Right lobe of liver (tissue), 6 donors: ENCODE measurements around the gene KRTAP5-7. TPM values are rescaled to one million over a fixed set of nuclear protein-coding genes. Genes with fewer than 3 reads are reported as not detected.
"Not testable (repeated sequence)": the region's sequence is repeated elsewhere in the genome, so short reads cannot be mapped to it uniquely, and the experiment has no call there.

ENCODE experiments used
- ATAC-seq, 4 donors: fragments of 200-7000 bp; cut with Tn5 transposase; one replicate each; pipeline ENCODE4 v1.9.1; 2020; ENCODE audit warnings: mild to moderate bottlenecking in 4 of 4, moderate library complexity in 4 of 4
- DNase-seq, 3 donors: peaks; one replicate each; pipeline ENCODE4 v3.0.0-alpha.2; 2020
- H3K27ac ChIP-seq, 3 donors: fragments of 200-600 bp; one replicate each; pipeline ENCODE4 v1.8.0; 2022
- H3K27me3 ChIP-seq, 2 donors: fragments of 200-600 bp; one replicate each; pipeline ENCODE4 v1.8.0; 2022
- H3K36me3 ChIP-seq, 4 donors: fragments of 200-600 bp; sonication (generic) in 1 of 4; one replicate each; pipeline versions ENCODE4 v1.5.1 to v1.8.0; 2017 to 2022; ENCODE audit warnings: control low read depth in 1 of 4
- H3K4me1 ChIP-seq, 4 donors: fragments of 200-600 bp; sonication (generic) in 1 of 4; one replicate each; pipeline versions ENCODE4 v1.5.1 to v1.8.0; 2017 to 2022; ENCODE audit warnings: control low read depth in 1 of 4
- H3K4me3 ChIP-seq, 3 donors: fragments of 200-600 bp; one replicate each; pipeline ENCODE4 v1.8.0; 2022
- H3K9me3 ChIP-seq, 4 donors: fragments of 200-600 bp; sonication (generic) in 1 of 4; one replicate each; pipeline versions ENCODE4 v1.5.1 to v1.8.0; 2017 to 2022; ENCODE audit warnings: control low read depth in 1 of 4
- POLR2A ChIP-seq: fragments of 450-650 bp; IDR thresholded peaks from one replicate; pipeline ENCODE4 v1.6.1; 2017; ENCODE audit warnings: antibody characterized with exemption, mild to moderate bottlenecking
- WGBS: methylation state at CpG from one replicate; pipeline ENCODE4 v1.1.6; 2018; ENCODE audit warnings: low coverage, low lambda C conversion rate; ENCODE audit not compliant: insufficient coverage; ENCODE audit errors: missing lambda C conversion rate; 5-methylcytosine and 5-hydroxymethylcytosine counted together
- intact Hi-C, 2 donors: fragments of 100-400 bp; cut with DNase I; formaldehyde crosslinking; loops; one replicate each; pipeline versions ENCODE4 v1.11.2 to v1.14.1; 2022
- total RNA-seq, 6 experiments: library from RNA; depleted of rRNA in 2 of 6; stranded (reverse); fragments of >200 nt in 2 of 6; fragmentation: NEBNext Ultra II Directional in 3 of 6; extraction: Animal tissue kit (Norgen Biotek cat#: 25700) in 3 of 6; gene quantifications; one replicate each; pipeline versions ENCODE4 v1.1.0 to v1.2.4, GENCODE V29; 2016 to 2023
- TF ChIP-seq, protein P1 (sequence below), 4 donors: fragments of 200-600 bp in 3 of 4; fragments of 450-650 bp in 1 of 4; IDR thresholded peaks; one replicate each; pipeline versions ENCODE4 v1.5.1 to v1.8.0; 2016 to 2022; ENCODE audit warnings: antibody characterized with exemption in 4 of 4, mild to moderate bottlenecking in 2 of 4
- donor health status: DM: no; HTN: yes; CAD: no.
- donor health status: DM: no; HTN: no; CAD: no.
- donor health status: DM: no; HTN: no; CAD: no.
- donor health status: DM: no; HTN: yes; CAD: no.
- donor health status: DM: no; HTN: yes; CAD: no.

Gene KRTAP5-7
- total RNA-seq, 6 experiments from 2014 or later: 0.18 to 3.9 (median 0.23) TPM; not detected in 2

- Histone ChIP-seq H3K4me3 (no peak within 1 kb of the TSS), H3K27ac (no peak within 1 kb of the TSS), H3K9me3 (no peaks in the 10 kb centered on the region), H3K4me1 (no peaks in the 10 kb centered on the region), H3K36me3 (no peaks in the 10 kb centered on the region), H3K27me3 (no peaks in the 10 kb centered on the region)
- DNase-seq (no peak), ATAC-seq (no peak)
- WGBS: 33% methylated on average over 1 of the region's 5 CpGs
- TF ChIP-seq POLR2A: no peak
- TF ChIP-seq, protein P1, sequence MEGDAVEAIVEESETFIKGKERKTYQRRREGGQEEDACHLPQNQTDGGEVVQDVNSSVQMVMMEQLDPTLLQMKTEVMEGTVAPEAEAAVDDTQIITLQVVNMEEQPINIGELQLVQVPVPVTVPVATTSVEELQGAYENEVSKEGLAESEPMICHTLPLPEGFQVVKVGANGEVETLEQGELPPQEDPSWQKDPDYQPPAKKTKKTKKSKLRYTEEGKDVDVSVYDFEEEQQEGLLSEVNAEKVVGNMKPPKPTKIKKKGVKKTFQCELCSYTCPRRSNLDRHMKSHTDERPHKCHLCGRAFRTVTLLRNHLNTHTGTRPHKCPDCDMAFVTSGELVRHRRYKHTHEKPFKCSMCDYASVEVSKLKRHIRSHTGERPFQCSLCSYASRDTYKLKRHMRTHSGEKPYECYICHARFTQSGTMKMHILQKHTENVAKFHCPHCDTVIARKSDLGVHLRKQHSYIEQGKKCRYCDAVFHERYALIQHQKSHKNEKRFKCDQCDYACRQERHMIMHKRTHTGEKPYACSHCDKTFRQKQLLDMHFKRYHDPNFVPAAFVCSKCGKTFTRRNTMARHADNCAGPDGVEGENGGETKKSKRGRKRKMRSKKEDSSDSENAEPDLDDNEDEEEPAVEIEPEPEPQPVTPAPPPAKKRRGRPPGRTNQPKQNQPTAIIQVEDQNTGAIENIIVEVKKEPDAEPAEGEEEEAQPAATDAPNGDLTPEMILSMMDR (IDR thresholded peaks at IDR 0.05): no peak
- intact Hi-C loops: no loop called here
Measured at GRCh38 chr11:71565263-71565662, 38.2 kb downstream of the KRTAP5-7 start, which contains the start of gene KRTAP5-10. Gene KRTAP5-10 (plus strand): TSS chr11:71565563. CDS start chr11:71565588, 25 bp downstream.

- DNase-seq (no peak), ATAC-seq (no peak)
- Histone ChIP-seq H3K4me1 (no peaks in the 10 kb centered on the region), H3K36me3 (no peaks in the 10 kb centered on the region), H3K4me3 (no peak overlapping the region), H3K27ac (no peak overlapping the region), H3K9me3 (no peaks in the 10 kb centered on the region), H3K27me3 (no peaks in the 10 kb centered on the region)
- intact Hi-C loops: no loop called here
- TF ChIP-seq POLR2A: no peak
- TF ChIP-seq, protein P1 (IDR thresholded peaks at IDR 0.05): no peak
- WGBS: 58% methylated on average over 3 of the region's 10 CpGs
Measured at GRCh38 chr11:71566081-71566620, 39.1 kb downstream of the KRTAP5-7 start.

- intact Hi-C loops, H3K9me3 ChIP-seq, DNase-seq, H3K36me3 ChIP-seq, H3K27ac ChIP-seq, ATAC-seq, H3K4me3 ChIP-seq, H3K4me1 ChIP-seq, H3K27me3 ChIP-seq: not testable (repeated sequence)
- WGBS: 45% methylated on average over 11 of the region's 21 CpGs
Measured at GRCh38 chr11:71566626-71567599, 39.8 kb downstream of the KRTAP5-7 start.

DNA sequence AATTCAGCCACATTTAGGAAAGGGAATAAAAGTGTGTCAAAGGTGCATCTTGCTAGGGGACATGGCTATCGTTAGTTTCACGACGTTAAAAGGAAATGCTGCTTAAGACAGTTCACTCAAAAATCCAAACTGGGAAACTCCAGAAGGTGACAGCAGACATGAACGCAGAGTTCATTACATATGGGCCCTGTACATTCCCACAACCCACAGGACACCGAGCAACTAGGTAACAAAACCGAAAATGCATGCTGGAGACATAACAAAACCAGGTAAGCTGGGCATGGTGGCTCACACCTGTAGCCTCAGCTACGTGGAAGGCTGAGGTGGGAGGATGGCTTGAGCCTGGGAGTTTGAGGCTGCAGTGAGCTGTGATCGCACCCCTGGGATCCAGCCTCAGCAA, 40.6 kb downstream of the KRTAP5-7 start:
- intact Hi-C loops: not testable (repeated sequence)

DNA sequence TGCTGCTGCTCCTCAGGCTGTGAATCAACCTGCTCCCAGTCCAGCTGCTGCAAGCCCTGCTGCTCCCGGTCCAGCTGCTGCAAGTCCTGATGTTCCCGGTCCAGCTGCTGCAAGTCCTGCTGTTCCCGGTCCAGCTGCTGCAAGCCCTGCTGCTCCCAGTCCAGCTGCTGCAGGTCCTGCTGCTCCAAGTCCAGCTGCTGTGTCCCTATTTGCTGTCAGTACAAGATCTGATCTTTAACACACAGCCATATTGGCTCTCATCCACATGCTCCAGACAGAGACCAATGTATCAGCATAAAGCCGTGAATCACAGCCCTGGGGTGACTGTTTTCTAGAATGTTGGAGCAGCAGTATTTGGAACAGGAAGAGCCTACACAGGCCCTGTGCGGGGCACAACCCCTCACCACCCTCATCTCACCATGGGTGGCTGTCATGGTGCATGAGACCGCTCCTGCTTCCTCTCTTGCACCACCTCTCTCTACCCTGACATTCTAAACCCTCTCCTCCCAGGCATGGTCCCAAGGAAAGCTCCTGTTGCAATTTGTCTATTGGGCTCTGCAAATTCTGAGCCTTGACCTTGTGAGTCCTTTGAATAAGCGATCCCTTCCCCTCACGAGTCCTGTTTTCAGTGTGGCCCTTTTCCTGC, 41.8 kb downstream of the KRTAP5-7 start:
- DNase-seq (no peak), ATAC-seq (peak in 2 of 4 donors; percentile 9 to 47)
- Histone ChIP-seq H3K4me1 (no peaks in the 10 kb centered on the region), H3K27ac (no peak overlapping the region), H3K36me3 (no peaks in the 10 kb centered on the region), H3K9me3 (no peaks in the 10 kb centered on the region), H3K4me3 (no peak overlapping the region), H3K27me3 (no peaks in the 10 kb centered on the region)
- TF ChIP-seq, protein P1 (IDR thresholded peaks at IDR 0.05): no peak
- TF ChIP-seq POLR2A: no peak
- intact Hi-C loops: no loop called here
- 63% methylated on average over 3 of the region's 8 CpGs for WGBS

More for the DNA sequence above, 40.6 kb downstream of the KRTAP5-7 start:
- H3K4me3 ChIP-seq, H3K27me3 ChIP-seq, H3K27ac ChIP-seq, H3K36me3 ChIP-seq, H3K4me1 ChIP-seq, ATAC-seq, H3K9me3 ChIP-seq, DNase-seq: not testable (repeated sequence)
- WGBS: 24% methylated on average over 7 of the region's 8 CpGs

DNA sequence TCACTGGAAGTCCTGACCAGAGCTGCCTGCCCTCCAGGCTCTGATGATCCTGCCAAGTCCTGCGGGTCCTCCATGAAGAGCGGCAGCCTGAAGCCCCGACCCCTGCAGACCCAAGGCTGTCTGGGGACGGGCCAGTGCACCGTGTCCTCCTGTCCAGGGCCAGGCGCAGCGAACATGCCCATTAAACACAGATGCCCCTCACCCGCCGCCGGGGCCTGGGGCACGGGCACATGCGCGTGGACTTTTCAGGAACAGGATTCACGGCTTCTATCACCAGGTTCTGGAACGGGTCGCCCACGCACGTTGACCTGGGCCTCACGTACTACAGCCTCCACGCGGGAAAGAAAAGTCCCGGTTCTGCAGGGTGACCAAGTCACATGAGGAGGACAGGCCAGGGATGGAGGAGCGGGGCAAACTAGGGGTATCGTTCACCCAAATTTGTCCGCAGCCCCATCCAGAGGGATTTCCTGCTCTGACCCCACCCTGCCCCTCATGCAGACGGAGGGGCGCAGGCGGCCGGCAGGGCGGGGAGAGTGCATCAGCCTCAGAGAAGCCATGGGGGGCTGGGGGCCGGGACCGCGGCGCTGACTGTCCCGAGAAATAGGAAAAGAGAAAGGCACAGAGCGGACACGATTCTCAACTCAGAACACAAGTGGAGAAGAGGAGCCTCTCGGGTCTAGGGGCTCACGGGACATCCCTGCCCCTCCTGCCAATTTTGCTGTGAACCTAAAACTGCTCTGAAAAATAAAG, 44.2 kb downstream of the KRTAP5-7 start:
- H3K27me3 ChIP-seq, H3K36me3 ChIP-seq, H3K4me1 ChIP-seq, H3K27ac ChIP-seq, DNase-seq, ATAC-seq, H3K4me3 ChIP-seq, intact Hi-C loops, H3K9me3 ChIP-seq: not testable (repeated sequence)
- 68% methylated on average over 12 of the region's 39 CpGs for WGBS
